ENCODE data around the gene ALOX5AP.

ALOX5AP gene

GRCh38 chr13:30805603-30806011, 70.3 kb downstream of the ALOX5AP start:
- DNase-seq: peak; percentile 55 to 91 (median 79)
- intact Hi-C loops (cut with DNase I): loop anchor here (10.0 kb wide), 3 partner anchors 341 to 671 kb away; partner anchors contain the start of gene HMGB1

- DNase-seq: no peak
- intact Hi-C loops (cut with DNase I): loop anchor here (10.0 kb wide), 3 partner anchors 342 to 672 kb away; partner anchors contain the start of gene HMGB1
Measured at GRCh38 chr13:30806784-30807183, 71.4 kb downstream of the ALOX5AP start.

DNA sequence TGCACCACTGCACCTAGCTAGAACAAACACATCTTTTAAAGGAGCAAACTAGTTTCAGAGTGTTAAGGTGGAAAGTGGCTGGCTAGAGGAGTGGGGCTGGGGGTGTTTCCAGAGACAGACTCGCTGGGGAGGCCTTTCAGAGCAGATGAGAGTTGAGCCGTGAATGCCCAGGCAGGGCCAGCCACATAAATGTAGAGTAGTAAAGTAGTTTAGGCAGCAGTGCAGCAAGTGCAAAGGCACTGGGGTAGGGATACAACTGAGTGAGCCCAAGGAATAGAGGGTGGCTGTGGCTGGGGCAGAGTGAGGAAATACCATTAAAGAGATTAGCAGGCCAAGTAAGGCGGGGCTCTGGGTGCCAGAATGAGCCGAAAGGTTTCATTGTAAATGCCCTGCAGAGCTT, 72.0 kb downstream of the ALOX5AP start:
- DNase-seq: no peak
- intact Hi-C loops (cut with DNase I): loop anchor here (10.0 kb wide), 3 partner anchors 343 to 673 kb away; partner anchors contain the start of gene HMGB1

DNA sequence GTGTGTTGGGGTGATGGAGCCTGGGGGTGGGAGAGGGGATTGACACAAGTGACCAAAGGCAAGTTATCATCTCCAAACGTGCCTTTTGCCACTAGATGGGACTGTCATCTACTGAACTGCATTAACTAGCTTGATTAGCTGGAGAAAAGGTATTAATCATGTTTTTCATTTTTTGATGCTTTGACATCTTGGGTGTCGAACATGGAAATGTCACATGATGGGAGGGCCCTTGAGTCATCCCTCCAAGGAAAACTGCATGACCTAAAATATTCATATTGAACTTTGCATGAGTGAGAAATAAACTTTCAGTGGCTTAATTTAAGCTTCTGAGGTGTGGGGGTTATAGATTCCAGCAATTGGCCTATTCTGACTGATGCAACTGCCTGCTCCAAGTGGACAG, 73.3 kb downstream of the ALOX5AP start:
- DNase-seq: peak in 13 of 42 donors; percentile 20 to 70 (median 46)
- intact Hi-C loops (cut with DNase I): loop anchor here (10.0 kb wide), 3 partner anchors 344 to 674 kb away; partner anchors contain the start of gene HMGB1

DNA sequence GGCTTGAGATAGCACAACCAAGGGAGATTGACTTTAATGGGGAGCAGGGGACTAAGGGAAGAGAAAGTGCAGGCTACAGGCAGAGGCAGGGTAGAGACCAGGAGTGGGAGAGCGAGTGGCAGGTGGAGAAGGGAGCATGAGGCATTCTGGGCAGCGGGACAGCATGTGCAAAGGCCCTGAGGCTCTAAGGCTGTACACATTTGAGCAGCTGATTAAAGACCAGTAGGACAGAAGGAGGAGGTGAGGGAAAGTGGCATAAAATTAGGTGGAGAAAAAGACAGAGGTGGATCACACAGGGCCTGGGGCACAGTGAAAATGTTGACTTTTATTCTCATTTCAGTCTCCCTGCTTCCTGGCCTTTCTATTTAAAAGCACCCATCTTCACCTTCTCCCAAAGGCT, 74.4 kb downstream of the ALOX5AP start:
- intact Hi-C loops (cut with DNase I): loop anchor here (10.0 kb wide), 3 partner anchors 345 to 675 kb away; partner anchors contain the start of gene HMGB1

GRCh38 chr13:30810261-30810701, 74.9 kb downstream of the ALOX5AP start:
- intact Hi-C loops (cut with DNase I): no loop called here
- no peak for DNase-seq

More for the DNA sequence above, 74.4 kb downstream of the ALOX5AP start:
- DNase-seq: no peak

- intact Hi-C loops (cut with DNase I): no loop called here
- no peak for DNase-seq
Measured at GRCh38 chr13:30810801-30811200, 75.5 kb downstream of the ALOX5AP start.

All from head of caudate nucleus (tissue), 42 donors.